HG03039 (cell line): ENCODE results near the gene AP1G1.
"Not testable (repeated sequence)": the region's sequence is repeated elsewhere in the genome, so short reads cannot be mapped to it uniquely, and the experiment has no call there.

Experiments used
- ATAC-seq: cut with Tn5 transposase; IDR thresholded peaks from one replicate; pipeline ENCODE4 v1.9.1; 2021; ENCODE audit warnings: mild to moderate bottlenecking, moderate library complexity; ENCODE audit not compliant: unreplicated experiment

AP1G1 gene

DNA sequence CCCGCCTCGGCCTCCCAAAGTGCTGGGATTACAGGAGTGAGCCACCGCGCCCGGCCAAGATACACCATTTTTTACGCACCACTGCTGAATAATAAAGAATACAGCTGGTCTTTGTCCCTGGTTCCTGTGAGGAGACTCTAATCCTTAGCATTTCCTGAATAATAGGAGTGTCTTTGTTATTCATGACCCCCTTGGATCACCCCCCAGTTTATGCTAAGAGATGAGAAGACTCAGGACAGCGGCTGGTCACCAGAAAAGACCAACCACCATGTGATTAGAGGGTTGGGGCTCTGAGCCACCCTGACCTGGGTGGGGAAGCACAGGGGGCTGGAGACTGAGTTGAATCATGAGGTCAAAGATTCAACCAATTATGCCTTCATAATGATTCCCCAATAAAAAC is 101.4 kb downstream of the AP1G1 start:
- no peak for ATAC-seq

DNA sequence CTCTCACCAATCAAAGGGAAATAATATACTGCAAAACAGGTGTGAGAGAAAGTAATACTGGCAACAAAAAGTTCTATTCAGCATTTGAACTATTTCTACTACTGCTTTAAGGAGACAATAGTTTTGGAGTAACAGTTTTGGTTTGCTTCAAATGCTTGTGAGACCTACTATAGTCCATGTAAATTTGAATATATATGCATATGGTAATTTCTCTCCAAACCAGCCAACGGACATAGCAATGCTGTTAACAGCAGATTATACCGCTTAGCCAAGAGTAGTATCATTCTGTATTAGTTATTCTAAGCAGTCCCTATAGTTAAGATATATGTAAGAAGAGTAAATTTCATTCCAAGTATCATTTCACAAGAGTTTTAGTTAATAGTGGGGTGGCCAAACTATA is 102.6 kb downstream of the AP1G1 start:
- no peak for ATAC-seq

DNA sequence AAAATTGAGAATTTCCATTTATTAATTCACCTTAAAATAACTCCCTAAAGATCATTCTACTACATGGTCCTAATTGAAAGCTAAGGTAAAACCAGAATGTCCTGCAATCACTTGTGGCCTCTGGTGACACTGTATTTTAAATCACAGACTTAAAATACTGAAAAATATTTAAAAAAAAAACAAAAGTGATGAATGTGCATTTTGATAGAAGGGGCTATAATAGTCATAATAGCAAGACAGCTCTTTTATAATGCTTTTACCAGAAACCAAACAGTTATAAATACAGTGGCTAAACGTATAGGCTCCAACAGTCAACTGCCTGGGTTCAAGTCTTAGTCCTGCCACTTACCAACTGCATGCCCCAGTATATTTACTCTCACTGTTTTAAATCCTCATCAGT is 105.3 kb downstream of the AP1G1 start:
- no peak for ATAC-seq

GRCh38 chr16:71700831-71701230 is 107.8 kb downstream of the AP1G1 start:
- ATAC-seq, result no peak

DNA sequence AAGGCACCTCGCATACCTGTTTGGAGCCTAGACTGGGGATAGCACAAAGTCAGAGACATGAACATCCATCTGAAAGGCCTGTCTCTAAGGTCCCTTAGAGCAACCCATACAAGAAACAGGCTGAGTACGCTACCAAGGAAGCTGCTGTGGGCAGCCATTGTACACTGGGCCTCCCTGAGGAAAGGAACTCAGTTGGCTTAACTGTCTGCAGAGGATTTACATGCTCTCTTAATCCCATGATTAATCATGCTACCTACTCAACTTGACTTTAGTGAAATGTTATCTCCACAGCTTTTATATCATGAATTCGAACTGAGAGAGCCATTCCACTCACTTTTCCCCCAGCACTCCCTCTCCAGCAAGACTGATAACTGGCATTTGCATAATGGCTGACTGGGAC is 110.1 kb downstream of the AP1G1 start:
- no peak for ATAC-seq

GRCh38 chr16:71693164-71693563 is 115.5 kb downstream of the AP1G1 start:
- ATAC-seq, result no peak

- no peak for ATAC-seq
These were observed 118.7 kb downstream of the AP1G1 start for GRCh38 chr16:71689901-71690300.

GRCh38 chr16:71687861-71688260 is 120.8 kb downstream of the AP1G1 start:
- ATAC-seq, result no peak

DNA sequence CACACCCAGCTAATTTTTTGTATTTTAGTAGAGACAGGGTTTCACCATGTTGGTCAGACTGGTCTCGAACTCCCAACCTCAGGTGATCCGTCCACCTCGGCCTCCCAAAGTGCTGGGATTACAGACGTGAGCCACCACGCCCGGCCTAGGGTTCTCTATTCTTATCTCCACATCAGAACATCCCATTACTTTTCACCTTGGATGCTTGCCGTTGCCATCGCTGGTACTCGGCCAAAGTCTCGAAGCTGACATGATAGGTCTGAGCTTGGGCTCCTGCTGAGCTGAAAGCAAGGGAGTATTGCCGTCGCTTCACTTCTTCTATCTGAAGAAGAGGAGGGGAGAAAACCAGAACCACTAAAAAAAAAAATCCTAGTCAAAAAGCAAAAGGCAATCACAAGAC is 124.4 kb downstream of the AP1G1 start:
- ATAC-seq, result not testable (repeated sequence)

DNA sequence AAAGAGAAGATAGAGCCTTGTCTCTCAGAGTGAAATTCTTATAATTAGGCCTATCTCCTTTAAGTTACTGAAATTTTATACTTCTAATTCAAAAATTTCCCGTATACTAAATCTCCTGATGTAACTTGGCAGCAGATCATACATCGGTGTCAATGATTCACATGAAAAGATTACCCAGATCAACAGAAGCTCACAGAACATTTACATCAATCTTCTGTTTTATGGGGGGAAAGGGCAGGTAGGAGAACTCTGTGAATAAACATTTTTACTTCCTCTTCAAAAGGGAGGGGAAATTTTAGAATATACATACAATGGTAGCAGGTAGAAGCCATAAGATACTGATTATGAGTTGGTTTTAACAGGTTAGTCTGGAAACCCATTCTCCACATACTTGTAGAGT is 127.3 kb downstream of the AP1G1 start:
- ATAC-seq, result no peak
